HFF-Myc (cell line): ENCODE data around the gene TMEM182.

Source experiments
- DNase-seq: peaks from one replicate; pipeline ENCODE4 v3.0.0-alpha.2; 2011; ENCODE audit warnings: low read depth; ENCODE audit errors: extremely low read depth
- H3K4me3 ChIP-seq: replicated peaks from 2 replicates; pipeline ENCODE4 v1.5.1; 2011; ENCODE audit warnings: low read depth, mild to moderate bottlenecking, control low read depth, low read length
- TF ChIP-seq, protein P1 (sequence below): IDR thresholded peaks from 2 replicates; pipeline ENCODE4 v1.5.1; 2012; ENCODE audit warnings: mild to moderate bottlenecking, low read depth, low read length, control low read depth; ENCODE audit errors: missing control alignments

The TMEM182 gene

DNA sequence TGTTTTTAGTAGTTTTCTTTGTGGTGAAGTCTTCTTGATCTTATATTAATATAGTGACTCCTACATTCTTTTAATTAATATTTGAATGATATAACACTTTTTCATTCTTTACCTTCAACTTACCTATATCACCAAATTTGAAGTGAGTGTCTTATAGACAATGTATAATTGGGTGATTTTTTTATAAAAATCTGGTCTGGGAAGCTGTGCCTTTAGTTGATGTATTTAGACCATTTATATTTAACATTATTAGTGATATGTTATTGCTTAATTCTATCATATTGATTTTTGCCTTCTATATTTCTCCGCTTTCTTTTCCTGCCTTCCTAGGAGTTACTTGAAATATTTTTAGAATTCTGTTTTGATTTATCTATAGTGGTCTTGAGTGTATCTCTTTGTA, 16.4 kb downstream of the TMEM182 start:
- no peak for DNase-seq
- no peak overlapping the region for H3K4me3 ChIP-seq
- TF ChIP-seq, protein P1, sequence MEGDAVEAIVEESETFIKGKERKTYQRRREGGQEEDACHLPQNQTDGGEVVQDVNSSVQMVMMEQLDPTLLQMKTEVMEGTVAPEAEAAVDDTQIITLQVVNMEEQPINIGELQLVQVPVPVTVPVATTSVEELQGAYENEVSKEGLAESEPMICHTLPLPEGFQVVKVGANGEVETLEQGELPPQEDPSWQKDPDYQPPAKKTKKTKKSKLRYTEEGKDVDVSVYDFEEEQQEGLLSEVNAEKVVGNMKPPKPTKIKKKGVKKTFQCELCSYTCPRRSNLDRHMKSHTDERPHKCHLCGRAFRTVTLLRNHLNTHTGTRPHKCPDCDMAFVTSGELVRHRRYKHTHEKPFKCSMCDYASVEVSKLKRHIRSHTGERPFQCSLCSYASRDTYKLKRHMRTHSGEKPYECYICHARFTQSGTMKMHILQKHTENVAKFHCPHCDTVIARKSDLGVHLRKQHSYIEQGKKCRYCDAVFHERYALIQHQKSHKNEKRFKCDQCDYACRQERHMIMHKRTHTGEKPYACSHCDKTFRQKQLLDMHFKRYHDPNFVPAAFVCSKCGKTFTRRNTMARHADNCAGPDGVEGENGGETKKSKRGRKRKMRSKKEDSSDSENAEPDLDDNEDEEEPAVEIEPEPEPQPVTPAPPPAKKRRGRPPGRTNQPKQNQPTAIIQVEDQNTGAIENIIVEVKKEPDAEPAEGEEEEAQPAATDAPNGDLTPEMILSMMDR = no peak

DNA sequence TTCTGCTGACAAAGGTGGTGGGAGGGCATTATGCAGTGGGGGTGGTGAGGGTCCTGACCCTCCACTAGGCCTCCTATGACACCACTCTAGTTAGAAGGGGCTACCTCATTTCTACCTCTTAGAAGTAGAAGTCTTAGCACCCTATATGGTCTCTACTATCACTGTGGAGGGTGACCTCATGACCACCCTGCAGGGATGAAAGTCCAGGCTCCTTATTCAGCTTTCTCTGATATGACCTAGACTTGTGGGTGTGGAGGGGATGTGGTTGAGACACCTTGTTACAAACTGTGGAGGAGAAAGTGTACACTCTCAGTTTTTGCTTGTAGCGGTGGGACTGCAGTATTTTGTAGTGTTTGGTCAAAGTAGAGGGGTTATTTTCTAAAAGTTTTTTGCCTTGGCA, 18.6 kb downstream of the TMEM182 start:
- DNase-seq = no peak
- TF ChIP-seq, protein P1 = no peak
- H3K4me3 ChIP-seq = no peak overlapping the region

DNA sequence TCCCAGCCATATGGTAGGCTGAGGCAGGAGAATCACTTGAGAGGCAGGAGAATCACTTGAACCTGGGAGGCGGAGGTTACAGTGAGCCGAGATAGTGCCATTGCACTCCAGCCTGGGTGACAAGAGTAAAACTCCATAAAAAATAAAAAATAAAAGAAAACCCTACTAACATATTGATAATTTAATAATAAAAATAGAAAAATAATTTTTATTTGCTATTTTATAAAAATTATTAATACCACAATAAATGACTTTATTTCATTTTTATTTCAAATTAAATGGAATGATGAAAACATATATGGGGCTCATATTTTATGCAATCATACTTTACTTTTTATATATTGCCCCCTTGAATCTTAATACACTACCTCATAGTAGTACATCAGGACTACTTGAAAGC, 20.4 kb downstream of the TMEM182 start:
- TF ChIP-seq, protein P1 = no peak
- no peak for DNase-seq
- no peak overlapping the region for H3K4me3 ChIP-seq

DNA sequence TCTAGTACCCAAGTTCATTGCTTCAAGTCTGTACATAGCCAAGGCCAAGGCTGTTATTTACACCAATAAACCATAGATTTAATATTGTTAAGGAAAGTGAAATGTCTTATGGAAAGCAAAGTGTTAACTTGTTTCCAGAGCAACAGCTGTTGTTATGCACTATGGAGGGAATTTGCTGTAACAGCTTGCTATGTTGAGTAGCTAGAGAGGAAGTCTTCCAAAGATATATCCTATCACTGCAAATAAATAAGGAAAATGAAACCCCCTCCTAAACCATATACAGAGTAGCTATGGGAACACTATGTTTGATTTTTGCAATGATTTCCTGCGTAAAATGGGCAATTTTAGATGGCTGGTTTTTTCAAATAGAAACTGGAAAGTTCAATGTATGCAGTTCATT, 21.1 kb downstream of the TMEM182 start:
- no peak overlapping the region for H3K4me3 ChIP-seq
- no peak for DNase-seq
- TF ChIP-seq, protein P1 = no peak

DNA sequence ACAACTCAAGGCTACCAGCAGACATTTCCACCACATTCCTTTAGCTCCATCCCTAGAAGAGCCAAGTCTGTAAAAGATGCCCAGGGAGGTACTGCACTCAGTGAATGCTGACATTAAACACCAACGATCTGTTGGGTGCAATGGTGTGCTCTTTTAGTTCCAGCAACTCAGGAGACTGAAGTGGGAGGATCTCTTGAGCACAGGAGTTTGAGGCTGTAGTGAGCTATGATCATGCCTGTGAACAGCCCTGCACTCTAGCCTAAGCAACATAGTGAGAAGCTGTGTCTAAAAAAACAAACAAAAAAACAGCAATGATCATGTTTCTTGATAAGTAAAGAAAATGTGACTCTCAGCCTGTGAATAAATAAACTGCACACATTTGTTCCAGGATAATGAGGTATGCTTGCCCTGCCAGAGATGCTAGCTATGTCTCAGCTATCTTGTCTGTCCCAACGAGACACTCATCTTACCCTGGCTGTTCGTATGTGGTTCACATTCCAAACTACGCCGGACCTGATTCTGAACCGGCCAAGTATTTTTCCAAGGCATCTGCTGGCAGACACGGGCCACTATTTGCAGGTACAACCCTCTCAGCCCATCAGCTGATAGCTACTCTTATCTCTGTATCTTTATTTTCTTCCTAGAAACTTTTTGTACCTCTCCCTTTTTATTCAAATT, 21.8 kb downstream of the TMEM182 start:
- no peak for DNase-seq
- TF ChIP-seq, protein P1 = no peak
- no peak overlapping the region for H3K4me3 ChIP-seq

DNA sequence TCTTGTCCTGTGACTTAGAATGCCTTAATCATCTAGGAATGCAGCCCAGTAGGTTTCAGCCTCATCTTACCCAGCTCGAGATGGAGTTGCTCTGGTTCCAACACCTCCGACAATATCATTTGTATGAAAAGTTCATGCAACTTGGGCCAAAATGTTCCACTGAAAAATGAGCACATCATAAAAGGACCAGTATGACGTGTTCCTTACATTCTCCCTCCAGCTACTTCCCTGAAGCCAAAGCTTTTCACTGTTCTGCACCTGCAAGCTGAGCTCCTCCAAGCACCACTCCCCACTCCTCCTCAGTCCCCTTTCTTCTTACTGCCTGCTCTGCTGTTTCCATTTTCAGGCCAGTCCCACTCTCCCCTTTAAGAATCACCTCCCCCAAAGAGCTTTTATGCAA, 23.1 kb downstream of the TMEM182 start:
- DNase-seq = no peak
- TF ChIP-seq, protein P1 = no peak
- H3K4me3 ChIP-seq = no peak overlapping the region
